ENCODE measurements around the gene SAMD4A. TPM values are rescaled to one million over a fixed set of nuclear protein-coding genes. Genes with fewer than 3 reads are reported as not detected.

SAMD4A gene
- total and polyA plus RNA-seq, 2 experiments from 2014 or later = 7.2 to 33.0 TPM

- Histone ChIP-seq H3K9ac (peak overlapping the region; percentile 88), H3K36me3 (ENCODE audit: low read depth) (peaks cover 13% of the 10 kb centered on the region), H3K9me2 (ENCODE audit: insufficient read depth) (no peaks in the 10 kb centered on the region), H3K27ac (peak overlapping the region; percentile 99), H3F3A (ENCODE audit: insufficient read depth) (peaks cover 54% of the 10 kb centered on the region), H3K27me3 (replicated peaks; ENCODE audit: insufficient read depth) (no peaks in the 10 kb centered on the region), H4K20me1 (ENCODE audit: insufficient read depth) (no peaks in the 10 kb centered on the region), H3K4me2 (ENCODE audit: unreplicated experiment) (peak overlapping the region; percentile 89), H3K79me2 (ENCODE audit: insufficient read depth) (0 out of 2 replicates have a peak, but pooled peaks cover 6% of the 10 kb centered on the region), H3K4me3 (peak overlapping the region; percentile 60), H2AFZ (peak overlapping the region; percentile 66), H3K9me3 (ENCODE audit: low read depth) (no peaks in the 10 kb centered on the region), H3K4me1 (ENCODE audit: insufficient read depth) (peaks cover 47% of the 10 kb centered on the region)
- DNase-seq = peak; percentile 99
- TF ChIP-seq EZH2phosphoT487 (IDR thresholded peaks at IDR 0.05; ENCODE audit: insufficient read depth, low read depth) (no peak), EZH2 (IDR thresholded peaks at IDR 0.05; ENCODE audit: insufficient read depth, poor library complexity, severe bottlenecking) (no peak)
- 10 to 13% methylated on average over 15 to 19 of the region's 19 CpGs for WGBS, 2 experiments (ENCODE audit: low coverage in 1 of 2, low lambda C conversion rate in 2 of 2, missing lambda C conversion rate in 2 of 2)
- in situ Hi-C loops (cut with MboI) = loop anchor here (10.0 kb wide), 1 partner anchor 209 kb away; the partner anchor contains the start of gene SAMD4A
Measured at GRCh38 chr14:54773171-54774006, 206.5 kb downstream of the SAMD4A start.

- in situ Hi-C loops (cut with MboI) = loop anchor here (10.0 kb wide), 1 partner anchor 210 kb away; the partner anchor contains the start of gene SAMD4A
- H3K4me2 ChIP-seq (ENCODE audit: unreplicated experiment) = no peak overlapping the region
- DNase-seq = no peak
- no peak for TF ChIP-seq EZH2phosphoT487 (IDR thresholded peaks at IDR 0.05; ENCODE audit: insufficient read depth, low read depth)
- no peak overlapping the region for H3K9ac ChIP-seq
- H3K36me3 ChIP-seq (ENCODE audit: low read depth) = peaks cover 10% of the 10 kb centered on the region
- peak overlapping the region; percentile 85; the same call in 1 of the 2 replicates for H3K27ac ChIP-seq
- H3F3A ChIP-seq (ENCODE audit: insufficient read depth) = peaks cover 46% of the 10 kb centered on the region
- H3K79me2 ChIP-seq (ENCODE audit: insufficient read depth) = 0 out of 2 replicates have a peak, but pooled peaks cover 6% of the 10 kb centered on the region
- no peak overlapping the region for H3K4me3 ChIP-seq
- no peaks in the 10 kb centered on the region for H3K27me3 ChIP-seq (replicated peaks; ENCODE audit: insufficient read depth)
- peaks cover 47% of the 10 kb centered on the region for H3K4me1 ChIP-seq (ENCODE audit: insufficient read depth)
- no peaks in the 10 kb centered on the region for H3K9me3 ChIP-seq (ENCODE audit: low read depth)
- no peak overlapping the region for H2AFZ ChIP-seq
- WGBS, 2 experiments (ENCODE audit: low coverage in 1 of 2, low lambda C conversion rate in 2 of 2, missing lambda C conversion rate in 2 of 2) = 87 to 92% methylated on average over 15 of the region's 15 CpGs
- no peaks in the 10 kb centered on the region for H4K20me1 ChIP-seq (ENCODE audit: insufficient read depth)
- no peaks in the 10 kb centered on the region for H3K9me2 ChIP-seq (ENCODE audit: insufficient read depth)
Measured at GRCh38 chr14:54774824-54775223, 207.9 kb downstream of the SAMD4A start.

- Histone ChIP-seq H3K9ac (no peak overlapping the region), H3K27me3 (replicated peaks; ENCODE audit: insufficient read depth) (no peaks in the 10 kb centered on the region), H3K4me3 (no peak overlapping the region), H3F3A (ENCODE audit: insufficient read depth) (peaks cover 38% of the 10 kb centered on the region), H3K4me2 (ENCODE audit: unreplicated experiment) (no peak overlapping the region), H3K4me1 (ENCODE audit: insufficient read depth) (peaks cover 47% of the 10 kb centered on the region), H3K36me3 (ENCODE audit: low read depth) (peaks cover 17% of the 10 kb centered on the region), H3K79me2 (ENCODE audit: insufficient read depth) (0 out of 2 replicates have a peak, but pooled peaks cover 5% of the 10 kb centered on the region), H3K27ac (no peak overlapping the region), H3K9me2 (ENCODE audit: insufficient read depth) (no peaks in the 10 kb centered on the region), H3K9me3 (ENCODE audit: low read depth) (no peaks in the 10 kb centered on the region), H4K20me1 (ENCODE audit: insufficient read depth) (no peaks in the 10 kb centered on the region), H2AFZ (no peak overlapping the region)
- in situ Hi-C loops (cut with MboI) = loop anchor here (10.0 kb wide), 1 partner anchor 211 kb away; the partner anchor contains the start of gene SAMD4A
- WGBS, 2 experiments (ENCODE audit: low coverage in 1 of 2, low lambda C conversion rate in 2 of 2, missing lambda C conversion rate in 2 of 2) = 94 to 99% methylated on average over 8 of the region's 8 CpGs
- no peak for DNase-seq
- TF ChIP-seq EZH2 (IDR thresholded peaks at IDR 0.05; ENCODE audit: insufficient read depth, poor library complexity, severe bottlenecking) (no peak), EZH2phosphoT487 (IDR thresholded peaks at IDR 0.05; ENCODE audit: insufficient read depth, low read depth) (no peak)
Measured at GRCh38 chr14:54775486-54776140, 208.7 kb downstream of the SAMD4A start.

- H3F3A ChIP-seq (ENCODE audit: insufficient read depth) = peaks cover 29% of the 10 kb centered on the region
- WGBS, 2 experiments (ENCODE audit: low coverage in 1 of 2, low lambda C conversion rate in 2 of 2, missing lambda C conversion rate in 2 of 2) = 51 to 56% methylated on average over 12 of the region's 12 CpGs
- peak overlapping the region; percentile 4 for H3K4me2 ChIP-seq (ENCODE audit: unreplicated experiment)
- in situ Hi-C loops (cut with MboI) = loop anchor here (10.0 kb wide), 1 partner anchor 212 kb away; the partner anchor contains the start of gene SAMD4A
- H3K9me3 ChIP-seq (ENCODE audit: low read depth) = no peaks in the 10 kb centered on the region
- no peak for TF ChIP-seq EZH2phosphoT487 (IDR thresholded peaks at IDR 0.05; ENCODE audit: insufficient read depth, low read depth)
- TF ChIP-seq EZH2 (IDR thresholded peaks at IDR 0.05; ENCODE audit: insufficient read depth, poor library complexity, severe bottlenecking) = no peak
- H4K20me1 ChIP-seq (ENCODE audit: insufficient read depth) = no peaks in the 10 kb centered on the region
- no peak overlapping the region for H2AFZ ChIP-seq
- no peaks in the 10 kb centered on the region for H3K27me3 ChIP-seq (replicated peaks; ENCODE audit: insufficient read depth)
- peak overlapping the region; percentile 31 for H3K27ac ChIP-seq
- peaks cover 10% of the 10 kb centered on the region for H3K36me3 ChIP-seq (ENCODE audit: low read depth)
- H3K9ac ChIP-seq = no peak overlapping the region
- no peaks in the 10 kb centered on the region for H3K9me2 ChIP-seq (ENCODE audit: insufficient read depth)
- H3K4me3 ChIP-seq = no peak overlapping the region
- no peaks in the 10 kb centered on the region for H3K79me2 ChIP-seq (ENCODE audit: insufficient read depth)
- peak; percentile 86 for DNase-seq
- H3K4me1 ChIP-seq (ENCODE audit: insufficient read depth) = peaks cover 44% of the 10 kb centered on the region
Measured at GRCh38 chr14:54776361-54777001, 209.6 kb downstream of the SAMD4A start.
